Measurements from ENCODE around the gene DDC.

Gene DDC

GRCh38 chr7:50559881-50560280 is 5.3 kb downstream of the DDC start:
- no peak overlapping the region for H3K4me3 ChIP-seq (ENCODE audit: low read depth, low read length)
- no peak for TF ChIP-seq CTCF (IDR thresholded peaks at IDR 0.05; ENCODE audit: borderline replicate concordance, insufficient read depth, low read depth, low read length)

GRCh38 chr7:50558294-50559053 is 6.7 kb downstream of the DDC start:
- no peak overlapping the region for H3K4me3 ChIP-seq (ENCODE audit: low read depth, low read length)
- no peak for TF ChIP-seq CTCF (IDR thresholded peaks at IDR 0.05; ENCODE audit: borderline replicate concordance, insufficient read depth, low read depth, low read length)

DNA sequence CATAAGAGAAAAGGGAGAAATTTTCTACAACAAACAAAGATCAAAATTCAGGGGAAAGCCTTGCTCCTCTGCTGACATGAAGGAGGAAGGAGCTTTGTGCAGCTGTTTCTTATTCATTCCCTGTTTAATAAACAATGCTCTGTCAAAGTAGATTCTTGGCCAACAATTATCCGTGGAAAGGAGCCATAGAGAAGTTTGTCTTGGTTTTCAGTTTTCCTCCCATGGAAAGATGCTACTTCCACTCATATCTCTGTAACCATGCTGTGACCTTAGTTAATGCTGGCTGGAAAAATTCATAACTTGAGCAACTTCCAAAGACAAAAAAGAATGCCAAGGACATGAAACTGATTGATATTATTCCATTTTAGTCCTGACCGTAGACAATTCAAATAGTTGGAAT is 8.1 kb downstream of the DDC start:
- no peak for TF ChIP-seq CTCF (IDR thresholded peaks at IDR 0.05; ENCODE audit: borderline replicate concordance, insufficient read depth, low read depth, low read length)
- no peak overlapping the region for H3K4me3 ChIP-seq (ENCODE audit: low read depth, low read length)

GRCh38 chr7:50556247-50556991 is 8.8 kb downstream of the DDC start:
- TF ChIP-seq CTCF (IDR thresholded peaks at IDR 0.05; ENCODE audit: borderline replicate concordance, insufficient read depth, low read depth, low read length), result no peak
- H3K4me3 ChIP-seq (ENCODE audit: low read depth, low read length), result no peak overlapping the region

GRCh38 chr7:50555594-50556140 is 9.5 kb downstream of the DDC start:
- no peak for TF ChIP-seq CTCF (IDR thresholded peaks at IDR 0.05; ENCODE audit: borderline replicate concordance, insufficient read depth, low read depth, low read length)
- H3K4me3 ChIP-seq (ENCODE audit: low read depth, low read length), result no peak overlapping the region

- TF ChIP-seq CTCF (IDR thresholded peaks at IDR 0.05; ENCODE audit: borderline replicate concordance, insufficient read depth, low read depth, low read length), result no peak
- no peak overlapping the region for H3K4me3 ChIP-seq (ENCODE audit: low read depth, low read length)
Observed at GRCh38 chr7:50554431-50555322, 10.5 kb downstream of the DDC start.
